Measurements from ENCODE around the gene NEK6.

DNA sequence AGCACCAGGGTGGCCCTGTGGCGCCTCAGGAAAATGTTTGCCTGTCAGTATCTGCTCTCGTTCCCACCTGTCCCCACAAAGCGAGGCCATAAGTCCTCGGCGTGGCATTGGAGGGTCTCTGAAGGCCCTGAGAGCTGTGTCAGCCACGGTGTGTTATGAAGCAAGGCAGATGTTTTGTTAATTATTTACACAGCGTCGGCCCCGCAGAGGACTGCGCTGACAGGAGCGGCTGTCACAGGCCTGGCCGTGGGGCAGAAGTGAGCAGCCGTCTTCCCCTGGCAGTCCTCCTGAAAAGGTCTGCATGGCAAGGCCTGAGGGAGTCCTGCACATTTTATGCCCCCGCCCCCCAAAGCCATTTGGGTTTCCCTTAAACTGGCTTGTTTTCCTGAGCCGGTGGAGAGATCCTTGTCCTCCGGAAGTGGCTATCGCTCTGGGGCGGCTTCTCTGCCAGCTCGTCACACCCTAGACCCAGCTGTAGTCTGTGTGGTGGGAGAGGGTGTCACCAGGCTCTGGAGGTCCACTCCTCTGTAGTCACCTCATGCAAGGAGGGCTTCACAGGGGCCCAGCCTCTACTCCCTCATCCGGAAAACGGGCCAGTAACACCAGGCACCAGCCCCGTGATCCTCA lies 6.2 kb downstream of the NEK6 start:
- TF ChIP-seq, protein P1, sequence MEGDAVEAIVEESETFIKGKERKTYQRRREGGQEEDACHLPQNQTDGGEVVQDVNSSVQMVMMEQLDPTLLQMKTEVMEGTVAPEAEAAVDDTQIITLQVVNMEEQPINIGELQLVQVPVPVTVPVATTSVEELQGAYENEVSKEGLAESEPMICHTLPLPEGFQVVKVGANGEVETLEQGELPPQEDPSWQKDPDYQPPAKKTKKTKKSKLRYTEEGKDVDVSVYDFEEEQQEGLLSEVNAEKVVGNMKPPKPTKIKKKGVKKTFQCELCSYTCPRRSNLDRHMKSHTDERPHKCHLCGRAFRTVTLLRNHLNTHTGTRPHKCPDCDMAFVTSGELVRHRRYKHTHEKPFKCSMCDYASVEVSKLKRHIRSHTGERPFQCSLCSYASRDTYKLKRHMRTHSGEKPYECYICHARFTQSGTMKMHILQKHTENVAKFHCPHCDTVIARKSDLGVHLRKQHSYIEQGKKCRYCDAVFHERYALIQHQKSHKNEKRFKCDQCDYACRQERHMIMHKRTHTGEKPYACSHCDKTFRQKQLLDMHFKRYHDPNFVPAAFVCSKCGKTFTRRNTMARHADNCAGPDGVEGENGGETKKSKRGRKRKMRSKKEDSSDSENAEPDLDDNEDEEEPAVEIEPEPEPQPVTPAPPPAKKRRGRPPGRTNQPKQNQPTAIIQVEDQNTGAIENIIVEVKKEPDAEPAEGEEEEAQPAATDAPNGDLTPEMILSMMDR (IDR thresholded peaks at IDR 0.05; ENCODE audit: insufficient read depth, low read length) = no peak
- no peak for TF ChIP-seq GABPA (IDR thresholded peaks at IDR 0.05; ENCODE audit: low read depth)
- TF ChIP-seq, protein P2, sequence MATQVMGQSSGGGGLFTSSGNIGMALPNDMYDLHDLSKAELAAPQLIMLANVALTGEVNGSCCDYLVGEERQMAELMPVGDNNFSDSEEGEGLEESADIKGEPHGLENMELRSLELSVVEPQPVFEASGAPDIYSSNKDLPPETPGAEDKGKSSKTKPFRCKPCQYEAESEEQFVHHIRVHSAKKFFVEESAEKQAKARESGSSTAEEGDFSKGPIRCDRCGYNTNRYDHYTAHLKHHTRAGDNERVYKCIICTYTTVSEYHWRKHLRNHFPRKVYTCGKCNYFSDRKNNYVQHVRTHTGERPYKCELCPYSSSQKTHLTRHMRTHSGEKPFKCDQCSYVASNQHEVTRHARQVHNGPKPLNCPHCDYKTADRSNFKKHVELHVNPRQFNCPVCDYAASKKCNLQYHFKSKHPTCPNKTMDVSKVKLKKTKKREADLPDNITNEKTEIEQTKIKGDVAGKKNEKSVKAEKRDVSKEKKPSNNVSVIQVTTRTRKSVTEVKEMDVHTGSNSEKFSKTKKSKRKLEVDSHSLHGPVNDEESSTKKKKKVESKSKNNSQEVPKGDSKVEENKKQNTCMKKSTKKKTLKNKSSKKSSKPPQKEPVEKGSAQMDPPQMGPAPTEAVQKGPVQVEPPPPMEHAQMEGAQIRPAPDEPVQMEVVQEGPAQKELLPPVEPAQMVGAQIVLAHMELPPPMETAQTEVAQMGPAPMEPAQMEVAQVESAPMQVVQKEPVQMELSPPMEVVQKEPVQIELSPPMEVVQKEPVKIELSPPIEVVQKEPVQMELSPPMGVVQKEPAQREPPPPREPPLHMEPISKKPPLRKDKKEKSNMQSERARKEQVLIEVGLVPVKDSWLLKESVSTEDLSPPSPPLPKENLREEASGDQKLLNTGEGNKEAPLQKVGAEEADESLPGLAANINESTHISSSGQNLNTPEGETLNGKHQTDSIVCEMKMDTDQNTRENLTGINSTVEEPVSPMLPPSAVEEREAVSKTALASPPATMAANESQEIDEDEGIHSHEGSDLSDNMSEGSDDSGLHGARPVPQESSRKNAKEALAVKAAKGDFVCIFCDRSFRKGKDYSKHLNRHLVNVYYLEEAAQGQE (IDR thresholded peaks at IDR 0.05; ENCODE audit: insufficient replicate concordance, low read depth) = no peak
- TF ChIP-seq POLR2AphosphoS5 (IDR thresholded peaks at IDR 0.05; ENCODE audit: low read depth) = no peak
